Lower leg skin (tissue), 3 donors: ENCODE data around the gene HOXC9.

Source experiments
- POLR2A ChIP-seq, 2 donors: fragments of 450-650 bp; IDR thresholded peaks; one replicate each; pipeline ENCODE4 v1.6.1; 2016 to 2017; ENCODE audit warnings: antibody characterized with exemption in 2 of 2, mild to moderate bottlenecking in 1 of 2, moderate library complexity in 1 of 2
- TF ChIP-seq, protein P1 (sequence below), 3 donors: fragments of 450-650 bp; IDR thresholded peaks; one replicate each; pipeline ENCODE4 v1.5.1; 2016; ENCODE audit warnings: antibody characterized with exemption in 3 of 3, mild to moderate bottlenecking in 3 of 3, moderate library complexity in 2 of 3

DNA sequence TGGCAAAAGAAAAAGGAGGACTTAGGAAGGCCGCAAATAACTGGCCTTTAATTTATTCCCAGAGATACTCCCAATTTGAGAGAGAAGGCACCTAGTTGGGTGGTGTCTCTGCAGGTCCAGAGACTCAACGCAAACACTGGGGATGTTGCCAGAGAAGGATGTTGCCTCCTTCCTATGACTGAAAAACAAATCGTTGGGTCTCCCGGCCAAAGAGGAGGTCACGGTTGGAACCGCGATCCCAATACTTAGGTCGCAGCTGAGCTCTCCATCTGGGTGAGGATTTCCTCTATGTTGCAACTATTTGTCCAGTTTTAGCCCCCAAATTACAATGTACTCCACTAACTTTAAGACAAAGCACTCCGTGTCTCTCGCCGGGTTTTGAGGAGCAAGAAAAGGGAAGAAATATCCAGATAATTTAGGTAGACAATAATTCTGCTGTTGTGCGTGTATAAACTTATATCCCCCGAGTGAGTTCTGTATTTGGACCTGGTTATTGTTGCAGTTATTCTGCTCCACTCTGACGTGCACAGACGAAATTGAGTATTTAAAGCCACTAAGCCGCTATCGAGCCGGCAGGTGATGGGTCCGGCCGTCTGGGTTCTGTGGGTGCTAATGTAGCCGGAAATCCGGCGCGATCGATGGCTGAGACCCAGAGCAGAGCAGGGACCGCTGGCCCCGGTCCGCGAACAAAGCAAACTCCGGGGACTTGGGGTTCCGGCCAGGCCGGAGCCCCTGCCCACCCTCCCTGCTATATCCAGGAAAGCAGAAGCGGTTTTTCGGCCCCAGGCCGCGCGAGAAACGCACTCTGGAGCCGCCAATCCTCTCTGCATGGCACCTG is 39.6 kb upstream of the HOXC9 start:
- TF ChIP-seq, protein P1, sequence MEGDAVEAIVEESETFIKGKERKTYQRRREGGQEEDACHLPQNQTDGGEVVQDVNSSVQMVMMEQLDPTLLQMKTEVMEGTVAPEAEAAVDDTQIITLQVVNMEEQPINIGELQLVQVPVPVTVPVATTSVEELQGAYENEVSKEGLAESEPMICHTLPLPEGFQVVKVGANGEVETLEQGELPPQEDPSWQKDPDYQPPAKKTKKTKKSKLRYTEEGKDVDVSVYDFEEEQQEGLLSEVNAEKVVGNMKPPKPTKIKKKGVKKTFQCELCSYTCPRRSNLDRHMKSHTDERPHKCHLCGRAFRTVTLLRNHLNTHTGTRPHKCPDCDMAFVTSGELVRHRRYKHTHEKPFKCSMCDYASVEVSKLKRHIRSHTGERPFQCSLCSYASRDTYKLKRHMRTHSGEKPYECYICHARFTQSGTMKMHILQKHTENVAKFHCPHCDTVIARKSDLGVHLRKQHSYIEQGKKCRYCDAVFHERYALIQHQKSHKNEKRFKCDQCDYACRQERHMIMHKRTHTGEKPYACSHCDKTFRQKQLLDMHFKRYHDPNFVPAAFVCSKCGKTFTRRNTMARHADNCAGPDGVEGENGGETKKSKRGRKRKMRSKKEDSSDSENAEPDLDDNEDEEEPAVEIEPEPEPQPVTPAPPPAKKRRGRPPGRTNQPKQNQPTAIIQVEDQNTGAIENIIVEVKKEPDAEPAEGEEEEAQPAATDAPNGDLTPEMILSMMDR (IDR thresholded peaks at IDR 0.05) = no peak
- no peak for TF ChIP-seq POLR2A (IDR thresholded peaks at IDR 0.05)
